Endothelial cell of umbilical vein (primary cell): ENCODE data around the gene NGEF. TPM values are rescaled to one million over a fixed set of nuclear protein-coding genes. Genes with fewer than 3 reads are reported as not detected.

Source experiments
- BruUV-seq: library from RNA; stranded (reverse); fragments of 400-500 nt; replicated peaks from 2 replicates; lab custom pipeline; 2021; lab: Mats Ljungman, UMichigan
- CTCF ChIA-PET: fragments of 300-600, 350-600 bp; sonication (Branson Sonifier 250); formaldehyde crosslinking; loops from one replicate; lab custom pipeline; 2021; ENCODE audit warnings: antibody characterized with exemption, inconsistent platforms; lab: Charles Lee
- POLR2A ChIA-PET: fragments of 300-600, 350-600 bp; sonication (Branson Sonifier 250); formaldehyde crosslinking; loops from one replicate; lab custom pipeline; 2021; ENCODE audit warnings: antibody characterized with exemption, inconsistent platforms; lab: Charles Lee
- DNase-seq: peaks from one replicate; pipeline ENCODE4 v3.0.0-alpha.2; 2011; ENCODE audit warnings: low read depth, low spot score
- FAIRE-seq: peaks from 2 replicates; lab custom pipeline; 2011; peaks lifted over from hg19 to GRCh38; lab: Jason Lieb, UNC
- H2AFZ ChIP-seq: 2 replicates; pipeline ENCODE4 v1.6.0; 2012; ENCODE audit warnings: low read depth, low read length, control low read depth, inconsistent platforms
- H3K27ac ChIP-seq: 2 replicates; pipeline ENCODE4 v1.5.1; 2011; ENCODE audit warnings: low read depth, mild to moderate bottlenecking, control low read depth, low read length, moderate library complexity; ENCODE audit not compliant: insufficient read depth
- H3K27me3 ChIP-seq, 2 experiments: 2 replicates each; pipeline versions ENCODE4 v1.6.0 to v1.6.1; 2011; ENCODE audit warnings: low read length in 2 of 2, mixed read lengths in 1 of 2; ENCODE audit not compliant: control insufficient read depth in 2 of 2, insufficient read depth in 2 of 2
- H3K36me3 ChIP-seq, 2 experiments: 2 replicates in 1 of 2; 3 replicates in 1 of 2; pipeline ENCODE4 v1.5.1; 2011; ENCODE audit warnings: low read length in 2 of 2, mild to moderate bottlenecking in 1 of 2, moderate library complexity in 1 of 2; ENCODE audit not compliant: control insufficient read depth in 2 of 2, insufficient read depth in 2 of 2; ENCODE audit errors: extremely low read depth in 1 of 2
- H3K4me1 ChIP-seq: 3 replicates; pipeline ENCODE4 v1.5.1; 2011; ENCODE audit warnings: mild to moderate bottlenecking, low read length; ENCODE audit not compliant: control insufficient read depth, insufficient read depth; ENCODE audit errors: extremely low read depth
- H3K4me2 ChIP-seq: 2 replicates; pipeline ENCODE4 v1.6.1; 2011; ENCODE audit warnings: low read length, control low read depth, mixed read lengths; ENCODE audit not compliant: insufficient read depth
- H3K4me3 ChIP-seq, 3 experiments: fragments of 200-600 bp in 1 of 3; sonication (generic), shearing (Covaris generic) in 1 of 3; replicated peaks in 1 of 3; 2 replicates each; pipeline ENCODE4 v1.5.1; 2011 to 2016; ENCODE audit warnings: control low read depth in 3 of 3, low read length in 3 of 3, mild to moderate bottlenecking in 2 of 3, inconsistent platforms in 1 of 3, low read depth in 1 of 3, moderate library complexity in 1 of 3; ENCODE audit not compliant: insufficient read depth in 1 of 3
- H3K79me2 ChIP-seq: 2 replicates; pipeline ENCODE4 v1.6.0; 2012; ENCODE audit warnings: low read length, inconsistent platforms; ENCODE audit not compliant: control insufficient read depth, insufficient read depth
- H3K9ac ChIP-seq: replicated peaks from 2 replicates; pipeline ENCODE3; 2011; ENCODE audit warnings: low read length, control low read depth; ENCODE audit not compliant: insufficient read depth; ENCODE audit errors: extremely low read depth
- H3K9me1 ChIP-seq: replicated peaks from 3 replicates; pipeline ENCODE4 v1.6.0; 2011; ENCODE audit warnings: mild to moderate bottlenecking, low read length; ENCODE audit not compliant: control insufficient read depth, insufficient read depth; ENCODE audit errors: extremely low read depth
- H3K9me3 ChIP-seq: replicated peaks from 2 replicates; pipeline ENCODE4 v1.5.1; 2012; ENCODE audit warnings: low read length, inconsistent platforms; ENCODE audit not compliant: control insufficient read depth, insufficient read depth
- H4K20me1 ChIP-seq: replicated peaks from 2 replicates; pipeline ENCODE3; 2011; ENCODE audit warnings: mild to moderate bottlenecking, low read length; ENCODE audit not compliant: control insufficient read depth, insufficient read depth; ENCODE audit errors: extremely low read depth
- CTCF ChIP-seq, 2 donors: IDR thresholded peaks; 1 replicate in 1 of 2; 2 replicates in 1 of 2; pipeline ENCODE4 v1.5.1; 2011; ENCODE audit warnings: low read length in 2 of 2, mild to moderate bottlenecking in 2 of 2, moderate library complexity in 2 of 2, control low read depth in 1 of 2, inconsistent platforms in 1 of 2, low read depth in 1 of 2; ENCODE audit not compliant: insufficient read depth in 1 of 2; ENCODE audit errors: extremely low read depth in 1 of 2
- EZH2 ChIP-seq: IDR thresholded peaks from 2 replicates; pipeline ENCODE4 v1.6.1; 2012; ENCODE audit warnings: borderline replicate concordance, low read depth, mild to moderate bottlenecking, moderate library complexity, low read length, inconsistent platforms; ENCODE audit not compliant: severe bottlenecking
- GATA2 ChIP-seq: IDR thresholded peaks from 2 replicates; pipeline ENCODE4 v1.7.0; 2011; ENCODE audit warnings: low read depth, mild to moderate bottlenecking, moderate library complexity, mixed read lengths, low read length; ENCODE audit not compliant: insufficient read length, insufficient read depth
- JUN ChIP-seq: IDR thresholded peaks from 2 replicates; pipeline ENCODE4 v1.6.1; 2011; ENCODE audit warnings: borderline replicate concordance, low read depth; ENCODE audit not compliant: insufficient read length, insufficient read depth
- MYC ChIP-seq: IDR thresholded peaks from one replicate; pipeline ENCODE4 v1.6.1; 2011; ENCODE audit warnings: mild to moderate bottlenecking, low read depth, low read length
- POLR2A ChIP-seq: IDR thresholded peaks from 2 replicates; pipeline ENCODE4 v1.6.1; 2012; ENCODE audit warnings: low read depth, mild to moderate bottlenecking, control low read depth, low read length
- POLR2AphosphoS5 ChIP-seq: IDR thresholded peaks from 2 replicates; pipeline ENCODE4 v1.6.1; 2012; ENCODE audit warnings: low read depth, mild to moderate bottlenecking, control low read depth, low read length, moderate library complexity; ENCODE audit not compliant: insufficient read depth
- dilution Hi-C: fragments of 300-500 bp; cut with MboI; formaldehyde crosslinking; loops from one replicate; pipeline ENCODE4 v1.15.0; 2019; ENCODE audit warnings: low sequenced_read_pairs; ENCODE audit not compliant: extremely low pct_ligation_motif_present
- intact Hi-C: fragments of 100-400 bp; cut with micrococcal nuclease; formaldehyde crosslinking; loops from one replicate; pipeline ENCODE4 v1.10.0; 2022
- polyA plus RNA-seq, 4 experiments: library from polyadenylated mRNA; depleted of rRNA in 3 of 4; stranded (reverse) in 3 of 4; unstranded in 1 of 4; fragments of >200 nt; gene quantifications; 2 replicates each; pipeline versions ENCODE4 v1.2.1 to v1.2.3, GENCODE V29; 2011 to 2012; ENCODE audit warnings: missing spikeins in 1 of 4
- total RNA-seq: library from RNA; stranded (reverse); gene quantifications from 2 replicates; pipeline ENCODE4 v1.2.3, GENCODE V29; 2021

The NGEF gene
- total and polyA plus RNA-seq, 2 donors (not counting 3 experiments of a cell fraction or from before 2014, with no cell fraction given), result 0.22 to 0.41 TPM

- intact Hi-C loops (no loop called here), dilution Hi-C loops (no loop called here)
- H3K9me1 ChIP-seq, result no peaks in the 10 kb centered on the region
- no peak overlapping the region for H3K9ac ChIP-seq
- no peaks in the 10 kb centered on the region for H3K9me3 ChIP-seq
- H3K4me1 ChIP-seq, result no peaks in the 10 kb centered on the region
- no peak for DNase-seq
- H3K27me3 ChIP-seq, result peaks cover 0 to 3% of the 10 kb centered on the region in 2 experiments
- POLR2A ChIA-PET, result no interaction called here
- no peaks in the 10 kb centered on the region for H3K79me2 ChIP-seq
- no peaks in the 10 kb centered on the region for H4K20me1 ChIP-seq
- H3K27ac ChIP-seq, result no peak overlapping the region
- no peak overlapping the region for H2AFZ ChIP-seq
- no peaks in the 10 kb centered on the region for H3K36me3 ChIP-seq
- no peak overlapping the region for H3K4me3 ChIP-seq
- no peak overlapping the region for H3K4me2 ChIP-seq
- CTCF ChIA-PET, result interaction anchor here (0.5 to 2.1 kb wide), 3 partner anchors 17 to 647 kb away, joined by 3 to 10 read pairs (median 3); no protein-coding TSS in a partner anchor
- FAIRE-seq, result no peak
- BruUV-seq, result no TSS peak
- no peak for TF ChIP-seq JUN
- no peak for TF ChIP-seq CTCF (IDR thresholded peaks at IDR 0.05; ENCODE audit: extremely low read depth in 1 of 2, insufficient read depth in 1 of 2, low read depth in 1 of 2, low read length in 2 of 2)
- TF ChIP-seq POLR2A, result no peak
- TF ChIP-seq GATA2, result no peak
- no peak for TF ChIP-seq POLR2AphosphoS5
- no peak for TF ChIP-seq MYC
- TF ChIP-seq EZH2, result no peak
Measured at GRCh38 chr2:233011702-233012131, 1.3 kb downstream of the NGEF start.
